ENCODE data around the gene EDEM3.

Gene EDEM3

GRCh38 chr1:184646178-184646701 is 108.4 kb downstream of the EDEM3 start:
- Histone ChIP-seq H3K4me1 (ENCODE audit: control insufficient read depth, insufficient read depth, low read length) (peaks cover 14% of the 10 kb centered on the region), H3K9me3 (replicated peaks; ENCODE audit: low read length) (peaks cover 4% of the 10 kb centered on the region), H3K9ac (ENCODE audit: low read depth, low read length) (no peak overlapping the region), H3K27me3 (ENCODE audit: control insufficient read depth, insufficient read depth, low read length) (peaks cover 10% of the 10 kb centered on the region), H3K36me3 (ENCODE audit: insufficient read depth, low read length) (no peaks in the 10 kb centered on the region), H3K4me2 (ENCODE audit: low read length) (no peak overlapping the region), H3K4me3 (ENCODE audit: low read length) (no peak overlapping the region)

GRCh38 chr1:184644771-184645170 is 109.9 kb downstream of the EDEM3 start:
- H3K4me1 ChIP-seq (ENCODE audit: control insufficient read depth, insufficient read depth, low read length), result peaks cover 12% of the 10 kb centered on the region
- H3K27me3 ChIP-seq (ENCODE audit: control insufficient read depth, insufficient read depth, low read length), result peaks cover 10% of the 10 kb centered on the region
- H3K4me2 ChIP-seq (ENCODE audit: low read length), result no peak overlapping the region
- H3K9me3 ChIP-seq (replicated peaks; ENCODE audit: low read length), result peaks cover 4% of the 10 kb centered on the region
- no peaks in the 10 kb centered on the region for H3K36me3 ChIP-seq (ENCODE audit: insufficient read depth, low read length)
- H3K4me3 ChIP-seq (ENCODE audit: low read length), result no peak overlapping the region
- H3K9ac ChIP-seq (ENCODE audit: low read depth, low read length), result no peak overlapping the region

DNA sequence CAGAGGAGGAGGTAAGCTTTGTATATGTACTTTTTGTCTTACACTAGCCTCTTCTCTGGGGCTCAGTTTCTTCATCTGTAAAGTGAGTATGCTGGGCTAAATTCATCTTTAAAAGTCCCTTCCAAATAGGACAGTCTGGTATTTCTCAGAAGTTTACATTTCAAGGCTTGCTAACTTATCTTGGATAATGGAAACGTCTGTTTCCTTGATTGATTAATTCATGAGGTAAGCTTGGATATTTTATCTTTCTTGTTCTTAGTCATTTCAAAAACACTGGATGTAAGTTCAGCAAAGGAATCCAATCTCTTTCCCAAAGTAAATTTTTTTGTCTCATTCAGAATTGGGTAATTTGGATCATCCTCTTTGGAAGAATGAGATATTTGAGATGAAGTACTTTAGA is 111.0 kb downstream of the EDEM3 start:
- Histone ChIP-seq H3K27me3 (ENCODE audit: control insufficient read depth, insufficient read depth, low read length) (peaks cover 10% of the 10 kb centered on the region), H3K9me3 (replicated peaks; ENCODE audit: low read length) (no peaks in the 10 kb centered on the region), H3K4me3 (ENCODE audit: low read length) (no peak overlapping the region), H3K4me2 (ENCODE audit: low read length) (no peak overlapping the region), H3K4me1 (ENCODE audit: control insufficient read depth, insufficient read depth, low read length) (peaks cover 3% of the 10 kb centered on the region), H3K9ac (ENCODE audit: low read depth, low read length) (no peak overlapping the region), H3K36me3 (ENCODE audit: insufficient read depth, low read length) (no peaks in the 10 kb centered on the region)

- Histone ChIP-seq H3K4me3 (ENCODE audit: low read length) (no peak overlapping the region), H3K9ac (ENCODE audit: low read depth, low read length) (no peak overlapping the region), H3K27me3 (ENCODE audit: control insufficient read depth, insufficient read depth, low read length) (peaks cover 10% of the 10 kb centered on the region), H3K9me3 (replicated peaks; ENCODE audit: low read length) (no peaks in the 10 kb centered on the region), H3K4me2 (ENCODE audit: low read length) (no peak overlapping the region), H3K36me3 (ENCODE audit: insufficient read depth, low read length) (no peaks in the 10 kb centered on the region), H3K4me1 (ENCODE audit: control insufficient read depth, insufficient read depth, low read length) (no peaks in the 10 kb centered on the region)
These were observed 112.8 kb downstream of the EDEM3 start for GRCh38 chr1:184641894-184642293.

GRCh38 chr1:184640505-184640904 is 114.2 kb downstream of the EDEM3 start:
- no peak overlapping the region for H3K9ac ChIP-seq (ENCODE audit: low read depth, low read length)
- H3K4me3 ChIP-seq (ENCODE audit: low read length), result no peak overlapping the region
- no peaks in the 10 kb centered on the region for H3K36me3 ChIP-seq (ENCODE audit: insufficient read depth, low read length)
- H3K27me3 ChIP-seq (ENCODE audit: control insufficient read depth, insufficient read depth, low read length), result peaks cover 10% of the 10 kb centered on the region
- no peak overlapping the region for H3K4me2 ChIP-seq (ENCODE audit: low read length)
- H3K4me1 ChIP-seq (ENCODE audit: control insufficient read depth, insufficient read depth, low read length), result no peaks in the 10 kb centered on the region
- no peaks in the 10 kb centered on the region for H3K9me3 ChIP-seq (replicated peaks; ENCODE audit: low read length)

All from skeletal muscle satellite cell (primary cell).